H1 (cell line): ENCODE measurements around the gene ATP6V1B1. TPM values are rescaled to one million over a fixed set of nuclear protein-coding genes. Genes with fewer than 3 reads are reported as not detected.

ENCODE experiments used
- BACH1 ChIP-seq: IDR thresholded peaks from 2 replicates; pipeline ENCODE4 v1.6.1; 2012; ENCODE audit warnings: low read length, improper control_type of control experiment
- EP300 ChIP-seq, 2 experiments: IDR thresholded peaks; 1 replicate in 1 of 2; 2 replicates in 1 of 2; pipeline ENCODE4 v1.6.1; 2011 to 2012; ENCODE audit warnings: low read depth in 2 of 2, low read length in 2 of 2, mild to moderate bottlenecking in 2 of 2, borderline replicate concordance in 1 of 2, inconsistent platforms in 1 of 2, moderate library complexity in 1 of 2
- KDM1A ChIP-seq: fragments of 200-600, 300-600 bp; sonication (generic); IDR thresholded peaks from 2 replicates; pipeline ENCODE4 v1.7.1; 2016; ENCODE audit warnings: mild to moderate bottlenecking, low read length, borderline replicate concordance
- NANOG ChIP-seq: IDR thresholded peaks from 2 replicates; pipeline ENCODE4 v1.6.1; 2011; ENCODE audit warnings: low read length, low read depth, mild to moderate bottlenecking, inconsistent platforms; ENCODE audit not compliant: insufficient read depth, poor library complexity, severe bottlenecking
- POU5F1 ChIP-seq: IDR thresholded peaks from 2 replicates; pipeline ENCODE4 v1.6.1; 2011; ENCODE audit warnings: low read depth, mild to moderate bottlenecking, low read length, moderate library complexity
- RXRA ChIP-seq: IDR thresholded peaks from 2 replicates; pipeline ENCODE4 v1.6.1; 2011; ENCODE audit warnings: low read depth, mild to moderate bottlenecking, low read length, moderate library complexity; ENCODE audit not compliant: insufficient read depth
- SP2 ChIP-seq: IDR thresholded peaks from 2 replicates; pipeline ENCODE4 v1.6.1; 2012; ENCODE audit warnings: mild to moderate bottlenecking, low read length, inconsistent platforms
- SP4 ChIP-seq: IDR thresholded peaks from 2 replicates; pipeline ENCODE4 v1.6.1; 2012; ENCODE audit warnings: low read length, inconsistent platforms
- USF2 ChIP-seq: IDR thresholded peaks from 2 replicates; pipeline ENCODE4 v1.6.1; 2011; ENCODE audit warnings: low read length, improper control_type of control experiment
- YY1 ChIP-seq: IDR thresholded peaks from 2 replicates; pipeline ENCODE4 v1.6.1; 2011; ENCODE audit warnings: low read depth, mild to moderate bottlenecking, low read length
- polyA plus RNA-seq, 7 experiments: library from polyadenylated mRNA; depleted of rRNA in 3 of 7; stranded (reverse) in 5 of 7; unstranded in 2 of 7; fragments of >200 nt in 5 of 7; fragments of 200-250 nt in 2 of 7; gene quantifications; 1 replicate in 5 of 7; 2 replicates in 1 of 7; 4 replicates in 1 of 7; pipeline versions ENCODE4 v1.2.1 to v1.2.3, GENCODE V29; 2011 to 2013; ENCODE audit warnings: missing spikeins in 2 of 7, mixed read lengths in 2 of 7
- total RNA-seq: library from RNA; stranded (reverse); fragmentation: NEBNext Ultra II Directional; extraction: Animal tissue kit (Norgen Biotek cat#: 25700); gene quantifications from 2 replicates; pipeline ENCODE4 v1.2.1, GENCODE V29; 2021
- TF ChIP-seq, protein P1 (sequence below): fragments of 300-600 bp; sonication (generic); IDR thresholded peaks from 2 replicates; pipeline ENCODE4 v1.7.1; 2012; ENCODE audit warnings: low read length, moderate library complexity, mild to moderate bottlenecking, inconsistent platforms; ENCODE audit not compliant: insufficient replicate concordance

Gene ATP6V1B1
- total and polyA plus RNA-seq, 2 of the 8 experiments (the other 6 are each of a cell fraction or from before 2014, with no cell fraction given) = not detected

DNA sequence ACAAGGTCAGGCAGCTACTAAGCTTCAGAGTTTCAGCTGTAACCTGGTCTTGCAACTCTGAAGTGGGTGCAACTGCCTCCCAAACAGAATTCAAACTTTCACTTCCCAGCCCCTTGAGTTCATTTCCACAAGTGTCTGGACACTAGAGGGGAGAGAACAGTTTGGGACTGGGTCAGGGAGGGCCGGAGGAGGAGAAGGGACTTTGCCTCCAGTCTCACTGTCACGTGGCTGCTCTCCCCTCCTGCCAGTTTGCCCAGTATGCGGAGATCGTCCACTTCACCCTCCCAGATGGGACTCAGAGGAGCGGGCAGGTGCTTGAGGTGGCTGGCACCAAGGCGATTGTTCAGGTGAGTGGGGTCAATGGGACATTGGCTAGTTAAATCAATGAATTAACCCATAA, 22.1 kb downstream of the ATP6V1B1 start (continued):
- TF ChIP-seq, protein P1, sequence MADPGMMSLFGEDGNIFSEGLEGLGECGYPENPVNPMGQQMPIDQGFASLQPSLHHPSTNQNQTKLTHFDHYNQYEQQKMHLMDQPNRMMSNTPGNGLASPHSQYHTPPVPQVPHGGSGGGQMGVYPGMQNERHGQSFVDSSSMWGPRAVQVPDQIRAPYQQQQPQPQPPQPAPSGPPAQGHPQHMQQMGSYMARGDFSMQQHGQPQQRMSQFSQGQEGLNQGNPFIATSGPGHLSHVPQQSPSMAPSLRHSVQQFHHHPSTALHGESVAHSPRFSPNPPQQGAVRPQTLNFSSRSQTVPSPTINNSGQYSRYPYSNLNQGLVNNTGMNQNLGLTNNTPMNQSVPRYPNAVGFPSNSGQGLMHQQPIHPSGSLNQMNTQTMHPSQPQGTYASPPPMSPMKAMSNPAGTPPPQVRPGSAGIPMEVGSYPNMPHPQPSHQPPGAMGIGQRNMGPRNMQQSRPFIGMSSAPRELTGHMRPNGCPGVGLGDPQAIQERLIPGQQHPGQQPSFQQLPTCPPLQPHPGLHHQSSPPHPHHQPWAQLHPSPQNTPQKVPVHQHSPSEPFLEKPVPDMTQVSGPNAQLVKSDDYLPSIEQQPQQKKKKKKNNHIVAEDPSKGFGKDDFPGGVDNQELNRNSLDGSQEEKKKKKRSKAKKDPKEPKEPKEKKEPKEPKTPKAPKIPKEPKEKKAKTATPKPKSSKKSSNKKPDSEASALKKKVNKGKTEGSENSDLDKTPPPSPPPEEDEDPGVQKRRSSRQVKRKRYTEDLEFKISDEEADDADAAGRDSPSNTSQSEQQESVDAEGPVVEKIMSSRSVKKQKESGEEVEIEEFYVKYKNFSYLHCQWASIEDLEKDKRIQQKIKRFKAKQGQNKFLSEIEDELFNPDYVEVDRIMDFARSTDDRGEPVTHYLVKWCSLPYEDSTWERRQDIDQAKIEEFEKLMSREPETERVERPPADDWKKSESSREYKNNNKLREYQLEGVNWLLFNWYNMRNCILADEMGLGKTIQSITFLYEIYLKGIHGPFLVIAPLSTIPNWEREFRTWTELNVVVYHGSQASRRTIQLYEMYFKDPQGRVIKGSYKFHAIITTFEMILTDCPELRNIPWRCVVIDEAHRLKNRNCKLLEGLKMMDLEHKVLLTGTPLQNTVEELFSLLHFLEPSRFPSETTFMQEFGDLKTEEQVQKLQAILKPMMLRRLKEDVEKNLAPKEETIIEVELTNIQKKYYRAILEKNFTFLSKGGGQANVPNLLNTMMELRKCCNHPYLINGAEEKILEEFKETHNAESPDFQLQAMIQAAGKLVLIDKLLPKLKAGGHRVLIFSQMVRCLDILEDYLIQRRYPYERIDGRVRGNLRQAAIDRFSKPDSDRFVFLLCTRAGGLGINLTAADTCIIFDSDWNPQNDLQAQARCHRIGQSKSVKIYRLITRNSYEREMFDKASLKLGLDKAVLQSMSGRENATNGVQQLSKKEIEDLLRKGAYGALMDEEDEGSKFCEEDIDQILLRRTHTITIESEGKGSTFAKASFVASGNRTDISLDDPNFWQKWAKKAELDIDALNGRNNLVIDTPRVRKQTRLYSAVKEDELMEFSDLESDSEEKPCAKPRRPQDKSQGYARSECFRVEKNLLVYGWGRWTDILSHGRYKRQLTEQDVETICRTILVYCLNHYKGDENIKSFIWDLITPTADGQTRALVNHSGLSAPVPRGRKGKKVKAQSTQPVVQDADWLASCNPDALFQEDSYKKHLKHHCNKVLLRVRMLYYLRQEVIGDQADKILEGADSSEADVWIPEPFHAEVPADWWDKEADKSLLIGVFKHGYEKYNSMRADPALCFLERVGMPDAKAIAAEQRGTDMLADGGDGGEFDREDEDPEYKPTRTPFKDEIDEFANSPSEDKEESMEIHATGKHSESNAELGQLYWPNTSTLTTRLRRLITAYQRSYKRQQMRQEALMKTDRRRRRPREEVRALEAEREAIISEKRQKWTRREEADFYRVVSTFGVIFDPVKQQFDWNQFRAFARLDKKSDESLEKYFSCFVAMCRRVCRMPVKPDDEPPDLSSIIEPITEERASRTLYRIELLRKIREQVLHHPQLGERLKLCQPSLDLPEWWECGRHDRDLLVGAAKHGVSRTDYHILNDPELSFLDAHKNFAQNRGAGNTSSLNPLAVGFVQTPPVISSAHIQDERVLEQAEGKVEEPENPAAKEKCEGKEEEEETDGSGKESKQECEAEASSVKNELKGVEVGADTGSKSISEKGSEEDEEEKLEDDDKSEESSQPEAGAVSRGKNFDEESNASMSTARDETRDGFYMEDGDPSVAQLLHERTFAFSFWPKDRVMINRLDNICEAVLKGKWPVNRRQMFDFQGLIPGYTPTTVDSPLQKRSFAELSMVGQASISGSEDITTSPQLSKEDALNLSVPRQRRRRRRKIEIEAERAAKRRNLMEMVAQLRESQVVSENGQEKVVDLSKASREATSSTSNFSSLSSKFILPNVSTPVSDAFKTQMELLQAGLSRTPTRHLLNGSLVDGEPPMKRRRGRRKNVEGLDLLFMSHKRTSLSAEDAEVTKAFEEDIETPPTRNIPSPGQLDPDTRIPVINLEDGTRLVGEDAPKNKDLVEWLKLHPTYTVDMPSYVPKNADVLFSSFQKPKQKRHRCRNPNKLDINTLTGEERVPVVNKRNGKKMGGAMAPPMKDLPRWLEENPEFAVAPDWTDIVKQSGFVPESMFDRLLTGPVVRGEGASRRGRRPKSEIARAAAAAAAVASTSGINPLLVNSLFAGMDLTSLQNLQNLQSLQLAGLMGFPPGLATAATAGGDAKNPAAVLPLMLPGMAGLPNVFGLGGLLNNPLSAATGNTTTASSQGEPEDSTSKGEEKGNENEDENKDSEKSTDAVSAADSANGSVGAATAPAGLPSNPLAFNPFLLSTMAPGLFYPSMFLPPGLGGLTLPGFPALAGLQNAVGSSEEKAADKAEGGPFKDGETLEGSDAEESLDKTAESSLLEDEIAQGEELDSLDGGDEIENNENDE = no peak
- TF ChIP-seq EP300 (IDR thresholded peaks at IDR 0.05; ENCODE audit: borderline replicate concordance in 1 of 2, low read depth in 2 of 2, low read length in 2 of 2) (no peak), YY1 (no peak), NANOG (no peak), RXRA (no peak), BACH1 (no peak), USF2 (no peak), KDM1A (no peak), SP4 (no peak), SP2 (no peak), POU5F1 (no peak)
